MG63 (cell line): Measurements from ENCODE around the gene RAB8A. TPM values are rescaled to one million over a fixed set of nuclear protein-coding genes. Genes with fewer than 3 reads are reported as not detected.
A peak's percentile ranks its signal among the peaks of the same experiment; 100 is the strongest.
"Not testable (repeated sequence)": the region's sequence is repeated elsewhere in the genome, so short reads cannot be mapped to it uniquely, and the experiment has no call there.

Experiments
- DNase-seq: peaks from one replicate; pipeline ENCODE4 v3.0.0-alpha.2; 2020
- H3K27me3 ChIP-seq: fragments of 250-450 bp; sonication (Bioruptor Pico); 2 replicates; pipeline ENCODE4 v1.5.1; 2020; ENCODE audit warnings: mild to moderate bottlenecking, moderate library complexity
- H3K36me3 ChIP-seq: fragments of 250-450 bp; sonication (Bioruptor Pico); 2 replicates; pipeline ENCODE4 v1.5.1; 2020; ENCODE audit warnings: mild to moderate bottlenecking, moderate library complexity
- H3K4me3 ChIP-seq: fragments of 250-450 bp; sonication (Bioruptor Pico); 2 replicates; pipeline ENCODE4 v1.5.1; 2020; ENCODE audit warnings: mild to moderate bottlenecking, moderate library complexity
- H3K9me3 ChIP-seq: fragments of 250-450 bp; sonication (Bioruptor Pico); 2 replicates; pipeline ENCODE4 v1.5.1; 2020; ENCODE audit warnings: mild to moderate bottlenecking, moderate library complexity
- total RNA-seq: library from RNA; depleted of rRNA; stranded (reverse); fragments of >200 nt; shearing (Covaris generic); gene quantifications from 2 replicates; pipeline ENCODE4 v1.2.3, GENCODE V29; 2014; ENCODE audit warnings: low replicate concordance

RAB8A gene
- total RNA-seq, 1 experiment from 2014 or later = 134 TPM

GRCh38 chr19:16076154-16076957 lies 35.3 kb upstream of the RAB8A start, which contains the start of gene TPM4:
Gene TPM4 (plus strand): TSS chr19:16076495. CDS start chr19:16076566, 71 bp downstream.
- Histone ChIP-seq H3K4me3 (peak within 1 kb of the TSS; percentile 73), H3K36me3 (peaks cover 88% of the 10 kb centered on the region)

GRCh38 chr19:16076958-16077611 lies 34.6 kb upstream of the RAB8A start:
- Histone ChIP-seq H3K9me3 (no peaks in the 10 kb centered on the region), H3K36me3 (peaks cover 88% of the 10 kb centered on the region), H3K4me3 (peak overlapping the region; percentile 73), H3K27me3 (no peaks in the 10 kb centered on the region)
- peak; percentile 77 for DNase-seq

More at GRCh38 chr19:16076154-16076957, 35.3 kb upstream of the RAB8A start, which contains the start of gene TPM4:
- Histone ChIP-seq H3K27me3 (no peaks in the 10 kb centered on the region), H3K9me3 (no peaks in the 10 kb centered on the region)
- DNase-seq = peak; percentile 99

- no peaks in the 10 kb centered on the region for H3K9me3 ChIP-seq
- DNase-seq = peak; percentile 84
- H3K4me3 ChIP-seq = peak overlapping the region; percentile 73
- peaks cover 88% of the 10 kb centered on the region for H3K36me3 ChIP-seq
- no peaks in the 10 kb centered on the region for H3K27me3 ChIP-seq
Observed at GRCh38 chr19:16077984-16078758, 33.5 kb upstream of the RAB8A start.

- DNase-seq = peak; percentile 97
- Histone ChIP-seq H3K9me3 (no peaks in the 10 kb centered on the region), H3K36me3 (peaks cover 90% of the 10 kb centered on the region), H3K27me3 (no peaks in the 10 kb centered on the region), H3K4me3 (peak overlapping the region; percentile 73)
Observed at GRCh38 chr19:16078759-16079707, 32.7 kb upstream of the RAB8A start.

GRCh38 chr19:16084067-16084685 lies 27.5 kb upstream of the RAB8A start:
- DNase-seq = no peak
- Histone ChIP-seq H3K4me3 (no peak overlapping the region), H3K36me3 (peaks cover 99% of the 10 kb centered on the region), H3K9me3 (no peaks in the 10 kb centered on the region), H3K27me3 (no peaks in the 10 kb centered on the region)

- H3K27me3 ChIP-seq = no peaks in the 10 kb centered on the region
- peak; percentile 64 for DNase-seq
- peaks cover 100% of the 10 kb centered on the region for H3K36me3 ChIP-seq
- H3K9me3 ChIP-seq = no peaks in the 10 kb centered on the region
- H3K4me3 ChIP-seq = no peak overlapping the region
Observed at GRCh38 chr19:16085115-16085514, 26.6 kb upstream of the RAB8A start.

- H3K36me3 ChIP-seq = peaks cover 100% of the 10 kb centered on the region
- H3K4me3 ChIP-seq, H3K27me3 ChIP-seq, H3K9me3 ChIP-seq, DNase-seq: not testable (repeated sequence)
Observed at GRCh38 chr19:16087404-16087803, 24.3 kb upstream of the RAB8A start.

GRCh38 chr19:16087940-16088339 lies 23.7 kb upstream of the RAB8A start:
- H3K4me3 ChIP-seq = no peak overlapping the region
- H3K36me3 ChIP-seq = peaks cover 100% of the 10 kb centered on the region
- no peak for DNase-seq
- no peaks in the 10 kb centered on the region for H3K9me3 ChIP-seq
- H3K27me3 ChIP-seq = no peaks in the 10 kb centered on the region

GRCh38 chr19:16088351-16089009 lies 23.2 kb upstream of the RAB8A start:
- DNase-seq = no peak
- Histone ChIP-seq H3K4me3 (no peak overlapping the region), H3K36me3 (peaks cover 100% of the 10 kb centered on the region), H3K27me3 (no peaks in the 10 kb centered on the region), H3K9me3 (no peaks in the 10 kb centered on the region)

GRCh38 chr19:16089010-16089846 lies 22.5 kb upstream of the RAB8A start:
- H3K27me3 ChIP-seq = no peaks in the 10 kb centered on the region
- no peak overlapping the region for H3K4me3 ChIP-seq
- H3K9me3 ChIP-seq = no peaks in the 10 kb centered on the region
- peaks cover 100% of the 10 kb centered on the region for H3K36me3 ChIP-seq
- no peak for DNase-seq

- DNase-seq = no peak
- H3K4me3 ChIP-seq = no peak overlapping the region
- H3K9me3 ChIP-seq = no peaks in the 10 kb centered on the region
- no peaks in the 10 kb centered on the region for H3K27me3 ChIP-seq
- peaks cover 100% of the 10 kb centered on the region for H3K36me3 ChIP-seq
Observed at GRCh38 chr19:16091546-16092475, 19.9 kb upstream of the RAB8A start.

- DNase-seq = no peak
- H3K4me3 ChIP-seq = no peak overlapping the region
- H3K9me3 ChIP-seq = no peaks in the 10 kb centered on the region
- H3K36me3 ChIP-seq = peaks cover 100% of the 10 kb centered on the region
- H3K27me3 ChIP-seq = no peaks in the 10 kb centered on the region
Observed at GRCh38 chr19:16094360-16095070, 17.2 kb upstream of the RAB8A start.

GRCh38 chr19:16095071-16095571 lies 16.6 kb upstream of the RAB8A start:
- Histone ChIP-seq H3K27me3 (no peaks in the 10 kb centered on the region), H3K36me3 (peaks cover 100% of the 10 kb centered on the region), H3K9me3 (no peaks in the 10 kb centered on the region), H3K4me3 (no peak overlapping the region)
- DNase-seq = no peak
